IMR-90 (cell line): ENCODE results near the gene LLGL2. TPM values are rescaled to one million over a fixed set of nuclear protein-coding genes. Genes with fewer than 3 reads are reported as not detected.

Experiments used
- ATAC-seq: fragments of 200-7000 bp; cut with Tn5 transposase; 2 replicates; pipeline ENCODE4 v1.9.1; 2020; ENCODE audit warnings: low read depth, mild to moderate bottlenecking, moderate library complexity
- BruUV-seq: library from RNA; stranded (reverse); fragments of 400-500 nt; replicated peaks from 2 replicates; lab custom pipeline; 2021; lab: Mats Ljungman, UMichigan
- CTCF ChIA-PET: fragments of 300-600 bp; formaldehyde crosslinking; extraction: SDS; loops from one replicate; lab custom pipeline; 2021; ENCODE audit warnings: antibody characterized with exemption; lab: Yijun Ruan, JAX
- POLR2A ChIA-PET: fragments of 300-600 bp; sonication (Branson Sonifier 250); formaldehyde crosslinking; loops from one replicate; lab custom pipeline; 2022; ENCODE audit warnings: antibody characterized with exemption; ENCODE audit not compliant: unreplicated experiment; lab: Charles Lee
- DNase-seq: peaks from one replicate; pipeline ENCODE4 v3.0.0; 2013
- H2AFZ ChIP-seq: replicated peaks from 2 replicates; pipeline ENCODE3; 2013; ENCODE audit warnings: low read length, mild to moderate bottlenecking; ENCODE audit not compliant: poor library complexity
- H2AK5ac ChIP-seq: 2 replicates; pipeline ENCODE4 v1.6.1; 2013; ENCODE audit warnings: low read depth, low read length, inconsistent platforms
- H2AK9ac ChIP-seq: replicated peaks from 2 replicates; pipeline ENCODE3; 2013; ENCODE audit warnings: mild to moderate bottlenecking, low read depth, low read length, moderate library complexity; ENCODE audit not compliant: poor library complexity
- H2BK120ac ChIP-seq: 2 replicates; pipeline ENCODE4 v1.6.1; 2013; ENCODE audit warnings: low read depth, low read length, inconsistent platforms
- H2BK15ac ChIP-seq: 3 replicates; pipeline ENCODE4 v1.6.1; 2013; ENCODE audit warnings: low read depth, low read length, inconsistent platforms
- H2BK20ac ChIP-seq: 2 replicates; pipeline ENCODE4 v1.6.1; 2013; ENCODE audit warnings: low read depth, mild to moderate bottlenecking, inconsistent platforms, low read length, moderate library complexity
- H2BK5ac ChIP-seq: 2 replicates; pipeline ENCODE4 v1.6.1; 2013; ENCODE audit warnings: mild to moderate bottlenecking, low read depth, low read length, inconsistent platforms; ENCODE audit not compliant: poor library complexity, severe bottlenecking
- H3K14ac ChIP-seq: replicated peaks from 2 replicates; pipeline ENCODE4 v1.6.1; 2013; ENCODE audit warnings: low read depth, low read length, inconsistent platforms
- H3K18ac ChIP-seq: 2 replicates; pipeline ENCODE4 v1.6.1; 2013; ENCODE audit warnings: low read depth, low read length, control low read depth
- H3K23ac ChIP-seq: 2 replicates; pipeline ENCODE4 v1.6.1; 2013; ENCODE audit warnings: low read depth, low read length, inconsistent platforms
- H3K27ac ChIP-seq: 2 replicates; pipeline ENCODE4 v1.5.1; 2013; ENCODE audit warnings: mild to moderate bottlenecking, control low read depth, low read length; ENCODE audit not compliant: insufficient read depth
- H3K27me3 ChIP-seq: 2 replicates; pipeline ENCODE4 v1.6.1; 2013; ENCODE audit warnings: low read length; ENCODE audit not compliant: control insufficient read depth, insufficient read depth
- H3K36me3 ChIP-seq: 2 replicates; pipeline ENCODE4 v1.6.1; 2013; ENCODE audit warnings: low read length, mixed read lengths; ENCODE audit not compliant: control insufficient read depth, insufficient read depth
- H3K4ac ChIP-seq: 2 replicates; pipeline ENCODE4 v1.6.1; 2013; ENCODE audit warnings: low read depth, low read length, inconsistent platforms
- H3K4me1 ChIP-seq: 2 replicates; pipeline ENCODE4 v1.6.1; 2013; ENCODE audit warnings: low read length, mixed read lengths; ENCODE audit not compliant: control insufficient read depth, insufficient read depth
- H3K4me2 ChIP-seq: 2 replicates; pipeline ENCODE4 v1.6.1; 2013; ENCODE audit warnings: low read depth, mild to moderate bottlenecking, control low read depth, low read length, moderate library complexity
- H3K4me3 ChIP-seq: 2 replicates; pipeline ENCODE4 v1.5.1; 2013; ENCODE audit warnings: low read depth, mild to moderate bottlenecking, control low read depth, low read length, moderate library complexity; ENCODE audit not compliant: insufficient read depth
- H3K56ac ChIP-seq: 2 replicates; pipeline ENCODE4 v1.6.1; 2013; ENCODE audit warnings: low read length, inconsistent platforms; ENCODE audit not compliant: insufficient read depth; ENCODE audit errors: extremely low read depth
- H3K79me1 ChIP-seq, 2 experiments: 2 replicates each; pipeline ENCODE4 v1.6.1; 2013; ENCODE audit warnings: low read length in 2 of 2, inconsistent platforms in 1 of 2, low read depth in 1 of 2
- H3K9ac ChIP-seq: 2 replicates; pipeline ENCODE4 v1.6.1; 2013; ENCODE audit warnings: low read depth, low read length, control low read depth
- H3K9me1 ChIP-seq: 2 replicates; pipeline ENCODE4 v1.6.1; 2013; ENCODE audit warnings: low read length, inconsistent platforms; ENCODE audit not compliant: insufficient read depth
- H3K9me3 ChIP-seq: 2 replicates; pipeline ENCODE4 v1.6.1; 2013; ENCODE audit warnings: low read length; ENCODE audit not compliant: control insufficient read depth, insufficient read depth
- H4K20me1 ChIP-seq: 2 replicates; pipeline ENCODE4 v1.6.1; 2013; ENCODE audit warnings: low read length, inconsistent platforms; ENCODE audit not compliant: insufficient read depth
- H4K5ac ChIP-seq: 2 replicates; pipeline ENCODE4 v1.6.1; 2013; ENCODE audit warnings: mild to moderate bottlenecking, low read depth, low read length, control low read depth
- H4K8ac ChIP-seq, 2 experiments: 2 replicates each; pipeline ENCODE4 v1.6.1; 2013; ENCODE audit warnings: low read depth in 2 of 2, low read length in 2 of 2, control low read depth in 1 of 2, inconsistent platforms in 1 of 2
- H4K91ac ChIP-seq: 2 replicates; pipeline ENCODE4 v1.6.1; 2013; ENCODE audit warnings: low read depth, low read length, inconsistent platforms; ENCODE audit not compliant: insufficient read depth
- NFE2L2 ChIP-seq: fragments of 150-350 bp; IDR thresholded peaks from 2 replicates; pipeline ENCODE4 v1.6.1; 2016; ENCODE audit warnings: low read depth, mild to moderate bottlenecking, low read length
- WGBS, 2 experiments: methylation state at CpG; one replicate each; pipeline versions ENCODE4 v1.1.5 to v1.1.7; 2013; ENCODE audit warnings: missing lambda C conversion rate in 2 of 2; ENCODE audit not compliant: insufficient read length in 1 of 2; ENCODE audit errors: extremely low coverage in 2 of 2; 5-methylcytosine and 5-hydroxymethylcytosine counted together
- dilution Hi-C: fragments of 300-500 bp; cut with HindIII; formaldehyde crosslinking; loops from one replicate; pipeline ENCODE4 v1.14.3; 2018; ENCODE audit warnings: low sequenced_read_pairs; ENCODE audit not compliant: unreplicated experiment
- in situ Hi-C: fragments of 300-500 bp; cut with MboI; formaldehyde crosslinking; loops from 3 replicates; pipeline ENCODE4 v1.14.3; 2019; ENCODE audit warnings: low sequenced_read_pairs, inconsistent platforms, mixed read lengths
- intact Hi-C: fragments of 100-400 bp; cut with micrococcal nuclease; formaldehyde crosslinking; loops from 2 replicates; pipeline ENCODE4 v1.10.0; 2022
- polyA plus RNA-seq, 3 experiments: library from polyadenylated mRNA; depleted of rRNA; stranded (reverse); fragments of >200 nt; gene quantifications; 2 replicates each; pipeline ENCODE4 v1.2.3, GENCODE V29; 2012; ENCODE audit warnings: low replicate concordance in 1 of 3
- total RNA-seq: library from RNA; depleted of rRNA; stranded (reverse); fragments of >200 nt; gene quantifications from 2 replicates; pipeline ENCODE4 v1.2.3, GENCODE V29; 2012
- TF ChIP-seq, protein P1 (sequence below): conservative IDR thresholded peaks from 2 replicates; pipeline ENCODE4 v1.5.1; 2012; ENCODE audit warnings: mild to moderate bottlenecking, low read depth, low read length, improper control_type of control experiment

LLGL2 gene
- total and polyA plus RNA-seq, 2 of the 4 experiments (the other 2 are of a cell fraction) = 0.54 to 0.72 TPM

DNA sequence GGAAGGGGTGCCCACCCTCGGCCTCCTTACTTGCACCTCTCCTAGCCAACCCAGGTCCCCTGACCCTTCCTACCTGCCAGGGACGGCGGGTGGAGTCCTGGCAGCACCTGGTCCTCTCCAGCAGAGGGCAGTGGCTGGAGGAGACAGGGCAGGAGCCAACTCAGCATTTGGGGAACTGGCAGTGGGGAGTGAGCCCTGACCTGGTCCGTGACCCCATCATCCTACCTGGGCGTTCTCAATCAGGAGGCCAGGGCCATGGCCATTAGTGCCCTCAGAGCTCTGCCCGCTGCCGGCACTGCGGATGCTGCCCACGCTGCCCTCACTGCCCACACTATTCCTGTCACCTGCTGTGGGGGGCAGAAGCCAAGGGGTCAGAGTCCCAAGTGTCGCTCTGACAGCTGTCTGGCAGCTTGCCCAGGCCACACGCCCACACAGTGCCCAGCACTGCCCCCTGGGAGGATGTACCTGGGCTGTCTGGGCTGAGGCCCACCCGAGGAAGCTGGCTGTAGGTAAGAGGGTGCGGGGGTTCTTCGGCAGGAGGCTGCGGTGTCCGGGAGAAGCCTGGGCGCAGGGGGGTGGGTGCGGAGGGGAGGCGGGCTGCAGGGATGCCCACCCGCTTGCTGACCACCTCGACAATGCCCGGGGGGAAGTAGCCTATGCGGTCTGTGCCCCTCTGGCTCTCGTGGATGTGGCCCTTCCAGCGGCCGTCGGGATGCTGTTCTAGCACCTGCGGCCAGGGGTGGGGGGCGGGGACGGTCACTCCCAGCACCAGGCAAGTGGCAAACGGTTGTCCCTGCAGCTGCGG lies 20.9 kb upstream of the LLGL2 start (continued):
- TF ChIP-seq, protein P1, sequence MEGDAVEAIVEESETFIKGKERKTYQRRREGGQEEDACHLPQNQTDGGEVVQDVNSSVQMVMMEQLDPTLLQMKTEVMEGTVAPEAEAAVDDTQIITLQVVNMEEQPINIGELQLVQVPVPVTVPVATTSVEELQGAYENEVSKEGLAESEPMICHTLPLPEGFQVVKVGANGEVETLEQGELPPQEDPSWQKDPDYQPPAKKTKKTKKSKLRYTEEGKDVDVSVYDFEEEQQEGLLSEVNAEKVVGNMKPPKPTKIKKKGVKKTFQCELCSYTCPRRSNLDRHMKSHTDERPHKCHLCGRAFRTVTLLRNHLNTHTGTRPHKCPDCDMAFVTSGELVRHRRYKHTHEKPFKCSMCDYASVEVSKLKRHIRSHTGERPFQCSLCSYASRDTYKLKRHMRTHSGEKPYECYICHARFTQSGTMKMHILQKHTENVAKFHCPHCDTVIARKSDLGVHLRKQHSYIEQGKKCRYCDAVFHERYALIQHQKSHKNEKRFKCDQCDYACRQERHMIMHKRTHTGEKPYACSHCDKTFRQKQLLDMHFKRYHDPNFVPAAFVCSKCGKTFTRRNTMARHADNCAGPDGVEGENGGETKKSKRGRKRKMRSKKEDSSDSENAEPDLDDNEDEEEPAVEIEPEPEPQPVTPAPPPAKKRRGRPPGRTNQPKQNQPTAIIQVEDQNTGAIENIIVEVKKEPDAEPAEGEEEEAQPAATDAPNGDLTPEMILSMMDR = peak; percentile 36

DNA sequence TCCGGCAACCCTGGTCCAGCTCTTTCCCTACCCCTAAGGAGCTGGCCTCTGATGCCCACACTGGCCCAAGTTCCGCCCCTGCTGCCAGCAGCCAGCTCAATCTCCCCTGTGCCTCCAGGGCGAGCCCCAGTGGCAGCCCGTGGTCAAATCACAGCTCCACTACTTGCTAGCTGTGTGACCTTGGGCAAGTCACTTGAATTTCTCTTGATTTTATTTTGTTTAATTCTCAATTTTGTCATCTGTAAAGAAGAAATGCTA lies 20.4 kb upstream of the LLGL2 start:
- Histone ChIP-seq H3K14ac (no peak overlapping the region), H4K8ac (no peak overlapping the region), H3K9me1 (no peaks in the 10 kb centered on the region), H3K56ac (no peak overlapping the region), H3K4me1 (peaks cover 5% of the 10 kb centered on the region), H3K18ac (no peak overlapping the region), H3K79me1 (peaks cover 2 to 20% of the 10 kb centered on the region in 2 experiments; a peak in 3 of 4 replicates), H2BK15ac (no peak overlapping the region), H3K4me2 (no peak overlapping the region), H2AK9ac (no peak overlapping the region), H2AFZ (no peak overlapping the region), H4K5ac (no peak overlapping the region), H3K27me3 (no peaks in the 10 kb centered on the region), H3K36me3 (peaks cover 40% of the 10 kb centered on the region), H3K4ac (no peak overlapping the region), H2BK20ac (no peak overlapping the region), H2BK5ac (no peak overlapping the region), H3K9me3 (no peaks in the 10 kb centered on the region), H2AK5ac (no peak overlapping the region), H2BK120ac (no peak overlapping the region), H4K20me1 (peaks cover 16% of the 10 kb centered on the region), H4K91ac (no peak overlapping the region), H3K27ac (no peak overlapping the region), H3K9ac (no peak overlapping the region), H3K23ac (no peak overlapping the region), H3K4me3 (no peak overlapping the region)
- intact Hi-C loops = no loop called here
- in situ Hi-C loops = no loop called here
- no peak for TF ChIP-seq NFE2L2
- ChIA-PET POLR2A (no interaction called here), CTCF (interaction anchor here (0.7 kb wide), 1 partner anchor 12 kb away, joined by 3 read pairs; the partner anchor contains the start of gene TSEN54)
- no TSS peak for BruUV-seq
- DNase-seq = no peak
- WGBS, 2 experiments = 100% methylated on average over 1 of the region's 4 CpGs; no CpG with 5 or more reads in 1 of the 2 experiments
- dilution Hi-C loops = no loop called here
- ATAC-seq = no peak
